OCI-LY7 (cell line): ENCODE data around the gene ATE1. TPM values are rescaled to one million over a fixed set of nuclear protein-coding genes. Genes with fewer than 3 reads are reported as not detected.

Source experiments
- BruUV-seq: library from RNA; stranded (reverse); fragments of 400-500 nt; replicated peaks from 2 replicates; lab custom pipeline; 2021; lab: Mats Ljungman, UMichigan
- CTCF ChIA-PET: fragments of 300-600 bp; sonication (Branson Sonifier 250); formaldehyde crosslinking; loops from one replicate; lab custom pipeline; 2022; ENCODE audit warnings: antibody characterized with exemption; ENCODE audit not compliant: unreplicated experiment; lab: Charles Lee
- POLR2A ChIA-PET: fragments of 300-600 bp; sonication (Branson Sonifier 250); formaldehyde crosslinking; loops from one replicate; lab custom pipeline; 2022; ENCODE audit warnings: antibody characterized with exemption; lab: Charles Lee
- DNase-seq: peaks from one replicate; pipeline ENCODE4 v3.0.0-alpha.2; 2015; ENCODE audit warnings: low spot score
- H2AFZ ChIP-seq: fragments of 200-600 bp; sonication (generic), shearing (Covaris generic); 2 replicates; pipeline ENCODE4 v1.6.1; 2014; ENCODE audit warnings: mild to moderate bottlenecking, antibody characterized with exemption, low read length, moderate library complexity
- H3K27ac ChIP-seq: fragments of 200-600 bp; sonication (generic); 2 replicates; pipeline ENCODE4 v1.5.1; 2014; ENCODE audit warnings: mixed run types, low read depth, mild to moderate bottlenecking, moderate library complexity, low read length, inconsistent platforms; ENCODE audit not compliant: poor library complexity, severe bottlenecking
- H3K36me3 ChIP-seq: fragments of 200-600 bp; sonication (generic); 2 replicates; pipeline ENCODE4 v1.6.1; 2014; ENCODE audit warnings: mild to moderate bottlenecking, antibody characterized with exemption, low read length, moderate library complexity, mixed read lengths; ENCODE audit not compliant: insufficient read depth
- H3K4me1 ChIP-seq: fragments of 200-600 bp; sonication (generic); 2 replicates; pipeline ENCODE4 v1.5.1; 2014; ENCODE audit warnings: mild to moderate bottlenecking, low read length; ENCODE audit not compliant: insufficient read depth, poor library complexity, severe bottlenecking
- H3K4me2 ChIP-seq: fragments of 200-600 bp; sonication (generic); 2 replicates; pipeline ENCODE4 v1.6.1; 2014; ENCODE audit warnings: mild to moderate bottlenecking, low read length
- H3K4me3 ChIP-seq: fragments of 200-600 bp; sonication (generic); 2 replicates; pipeline ENCODE4 v1.5.1; 2014; ENCODE audit warnings: mild to moderate bottlenecking, low read depth, low read length; ENCODE audit not compliant: poor library complexity, severe bottlenecking
- H3K79me2 ChIP-seq: fragments of 200-600 bp; sonication (generic); 2 replicates; pipeline ENCODE4 v1.6.1; 2016; ENCODE audit warnings: low read depth, mild to moderate bottlenecking, low read length, moderate library complexity, mixed read lengths; ENCODE audit not compliant: insufficient read depth
- H3K9me2 ChIP-seq: fragments of 200-600 bp; sonication (generic); 2 replicates; pipeline ENCODE4 v1.6.1; 2016; ENCODE audit warnings: mild to moderate bottlenecking, low read length, mixed read lengths; ENCODE audit not compliant: insufficient read depth
- H3K9me3 ChIP-seq: fragments of 200-600 bp; sonication (generic); 2 replicates; pipeline ENCODE4 v1.6.1; 2014; ENCODE audit warnings: mild to moderate bottlenecking, mixed run types, low read length, mixed read lengths
- H4K20me1 ChIP-seq: fragments of 200-600 bp; sonication (generic); 2 replicates; pipeline ENCODE4 v1.6.1; 2014; ENCODE audit warnings: mild to moderate bottlenecking, antibody characterized with exemption, low read length, moderate library complexity, mixed read lengths; ENCODE audit not compliant: insufficient read depth
- CTCF ChIP-seq: fragments of 200-600 bp; sonication (generic); conservative IDR thresholded peaks from 2 replicates; pipeline ENCODE4 v1.5.1; 2014; ENCODE audit warnings: mild to moderate bottlenecking, antibody characterized with exemption, low read length, moderate library complexity, mixed read lengths
- EZH2phosphoT487 ChIP-seq: fragments of 200-600 bp; sonication (generic); IDR thresholded peaks from 2 replicates; pipeline ENCODE4 v1.6.1; 2018; ENCODE audit warnings: low read depth, borderline replicate concordance, mild to moderate bottlenecking, mixed run types, antibody characterized with exemption, low read length, moderate library complexity, mixed read lengths
- intact Hi-C: fragments of 100-400 bp; cut with micrococcal nuclease; formaldehyde crosslinking; loops from one replicate; pipeline ENCODE4 v1.10.0; 2022; ENCODE audit not compliant: unreplicated experiment
- total RNA-seq, 2 experiments: library from RNA; depleted of rRNA in 1 of 2; stranded (reverse); fragments of >200 nt in 1 of 2; shearing (Covaris generic) in 1 of 2; gene quantifications; 2 replicates each; pipeline ENCODE4 v1.2.3, GENCODE V29; 2014 to 2022

The ATE1 gene
- total RNA-seq, 2 experiments from 2014 or later, result 14.8 to 44.7 TPM

- peaks cover 61% of the 10 kb centered on the region for H3K36me3 ChIP-seq
- no peaks in the 10 kb centered on the region for H3K9me2 ChIP-seq
- no peak overlapping the region for H3K27ac ChIP-seq
- POLR2A ChIA-PET, result no interaction called here
- BruUV-seq, result no TSS peak
- no peak overlapping the region for H3K4me2 ChIP-seq
- H3K4me1 ChIP-seq, result no peaks in the 10 kb centered on the region
- H3K79me2 ChIP-seq, result no peaks in the 10 kb centered on the region
- intact Hi-C loops, result no loop called here
- no peak for TF ChIP-seq CTCF
- no peak for TF ChIP-seq EZH2phosphoT487
- H2AFZ ChIP-seq, result no peak overlapping the region
- no peak overlapping the region for H3K4me3 ChIP-seq
- H3K9me3 ChIP-seq, result peaks cover 17% of the 10 kb centered on the region; the same call in 1 of the 2 replicates
- CTCF ChIA-PET, result no interaction called here
- DNase-seq, result no peak
- H4K20me1 ChIP-seq, result no peaks in the 10 kb centered on the region
These were observed 73.9 kb downstream of the ATE1 start for GRCh38 chr10:121853950-121854349.

GRCh38 chr10:121851786-121852185, 76.0 kb downstream of the ATE1 start:
- BruUV-seq, result no TSS peak
- no peaks in the 10 kb centered on the region for H3K9me2 ChIP-seq
- H3K9me3 ChIP-seq, result peaks cover 17% of the 10 kb centered on the region; the same call in 1 of the 2 replicates
- ChIA-PET CTCF (no interaction called here), POLR2A (interaction anchor here (0.6 to 0.7 kb wide), 3 partner anchors 15 to 1094 kb away, joined by 3 to 4 read pairs (median 3); no protein-coding TSS in a partner anchor)
- no peak for DNase-seq
- H3K4me3 ChIP-seq, result no peak overlapping the region
- intact Hi-C loops, result no loop called here
- H3K4me1 ChIP-seq, result no peaks in the 10 kb centered on the region
- H3K4me2 ChIP-seq, result no peak overlapping the region
- H4K20me1 ChIP-seq, result no peaks in the 10 kb centered on the region
- peaks cover 53% of the 10 kb centered on the region for H3K36me3 ChIP-seq
- no peaks in the 10 kb centered on the region for H3K79me2 ChIP-seq
- H2AFZ ChIP-seq, result no peak overlapping the region
- no peak overlapping the region for H3K27ac ChIP-seq
- no peak for TF ChIP-seq EZH2phosphoT487
- no peak for TF ChIP-seq CTCF

GRCh38 chr10:121848082-121848481, 79.7 kb downstream of the ATE1 start:
- Histone ChIP-seq H2AFZ (no peak overlapping the region), H3K9me2 (no peaks in the 10 kb centered on the region), H3K36me3 (peaks cover 25% of the 10 kb centered on the region), H3K4me1 (no peaks in the 10 kb centered on the region), H4K20me1 (no peaks in the 10 kb centered on the region), H3K27ac (no peak overlapping the region), H3K4me3 (no peak overlapping the region), H3K79me2 (no peaks in the 10 kb centered on the region), H3K9me3 (no peaks in the 10 kb centered on the region), H3K4me2 (no peak overlapping the region)
- ChIA-PET CTCF (no interaction called here), POLR2A (interaction anchor here (0.6 to 1.1 kb wide), 2 partner anchors 12 to 19 kb away, joined by 3 read pairs; no protein-coding TSS in a partner anchor)
- no peak for DNase-seq
- BruUV-seq, result no TSS peak
- intact Hi-C loops, result no loop called here
- no peak for TF ChIP-seq EZH2phosphoT487
- TF ChIP-seq CTCF, result no peak
